HG03039 (cell line): ENCODE measurements around the gene SH3D21.

ENCODE experiments used
- ATAC-seq: cut with Tn5 transposase; IDR thresholded peaks from one replicate; pipeline ENCODE4 v1.9.1; 2021; ENCODE audit warnings: mild to moderate bottlenecking, moderate library complexity; ENCODE audit not compliant: unreplicated experiment

Gene SH3D21

GRCh38 chr1:36306210-36306901 is at the start of gene SH3D21:
Gene SH3D21 (plus strand): TSS chr1:36306368. CDS start chr1:36306421, 53 bp downstream.
- peak; percentile 12 for ATAC-seq

GRCh38 chr1:36256558-36257374 is 49.4 kb upstream of the SH3D21 start:
- ATAC-seq, result no peak

GRCh38 chr1:36257375-36257767 is 48.8 kb upstream of the SH3D21 start:
- no peak for ATAC-seq

- ATAC-seq, result no peak
Measured at GRCh38 chr1:36258960-36259344, 47.2 kb upstream of the SH3D21 start.

GRCh38 chr1:36268981-36269380 is 37.2 kb upstream of the SH3D21 start:
- no peak for ATAC-seq

GRCh38 chr1:36269408-36269838 is 36.7 kb upstream of the SH3D21 start:
- ATAC-seq, result no peak

GRCh38 chr1:36273024-36273423 is 33.1 kb upstream of the SH3D21 start:
- ATAC-seq, result no peak

GRCh38 chr1:36274201-36274600 is 32.0 kb upstream of the SH3D21 start:
- no peak for ATAC-seq

GRCh38 chr1:36276688-36277087 is 29.5 kb upstream of the SH3D21 start:
- no peak for ATAC-seq

- no peak for ATAC-seq
Measured at GRCh38 chr1:36279110-36279788, 26.9 kb upstream of the SH3D21 start.

- ATAC-seq, result no peak
Measured at GRCh38 chr1:36279789-36280296, 26.3 kb upstream of the SH3D21 start.

- no peak for ATAC-seq
Measured at GRCh38 chr1:36284061-36284460, 22.1 kb upstream of the SH3D21 start.

- no peak for ATAC-seq
Measured at GRCh38 chr1:36284517-36284916, 21.7 kb upstream of the SH3D21 start.

- no peak for ATAC-seq
Measured at GRCh38 chr1:36285443-36286101, 20.6 kb upstream of the SH3D21 start.

GRCh38 chr1:36286802-36287201 is 19.4 kb upstream of the SH3D21 start:
- ATAC-seq, result no peak

- no peak for ATAC-seq
Measured at GRCh38 chr1:36287595-36287994, 18.6 kb upstream of the SH3D21 start.

GRCh38 chr1:36295390-36295789 is 10.8 kb upstream of the SH3D21 start:
- no peak for ATAC-seq

- ATAC-seq, result no peak
Measured at GRCh38 chr1:36297062-36297461, 9.1 kb upstream of the SH3D21 start.

GRCh38 chr1:36298640-36299039 is 7.5 kb upstream of the SH3D21 start:
- no peak for ATAC-seq

- ATAC-seq, result no peak
Measured at GRCh38 chr1:36300526-36300925, 5.6 kb upstream of the SH3D21 start.

GRCh38 chr1:36301220-36301619 is 4.9 kb upstream of the SH3D21 start:
- ATAC-seq, result no peak
